Epithelial cell of proximal tubule (primary cell): ENCODE measurements around the gene MITF. TPM values are rescaled to one million over a fixed set of nuclear protein-coding genes. Genes with fewer than 3 reads are reported as not detected.

Experiments used
- DNase-seq: peaks from one replicate; pipeline ENCODE4 v3.0.0-alpha.2; 2011; ENCODE audit warnings: low read depth
- H3K4me3 ChIP-seq: 2 replicates; pipeline ENCODE4 v1.5.1; 2011; ENCODE audit warnings: low read depth, mild to moderate bottlenecking, low read length
- total RNA-seq: library from RNA; depleted of rRNA; stranded (reverse); fragments of >200 nt; gene quantifications from 2 replicates; pipeline ENCODE4 v1.2.3, GENCODE V29; 2015
- TF ChIP-seq, protein P1 (sequence below): conservative IDR thresholded peaks from 2 replicates; pipeline ENCODE4 v1.5.1; 2012; ENCODE audit warnings: low read depth, mild to moderate bottlenecking, low read length

The MITF gene
- total RNA-seq, 1 donor from 2014 or later: 59.7 TPM

DNA sequence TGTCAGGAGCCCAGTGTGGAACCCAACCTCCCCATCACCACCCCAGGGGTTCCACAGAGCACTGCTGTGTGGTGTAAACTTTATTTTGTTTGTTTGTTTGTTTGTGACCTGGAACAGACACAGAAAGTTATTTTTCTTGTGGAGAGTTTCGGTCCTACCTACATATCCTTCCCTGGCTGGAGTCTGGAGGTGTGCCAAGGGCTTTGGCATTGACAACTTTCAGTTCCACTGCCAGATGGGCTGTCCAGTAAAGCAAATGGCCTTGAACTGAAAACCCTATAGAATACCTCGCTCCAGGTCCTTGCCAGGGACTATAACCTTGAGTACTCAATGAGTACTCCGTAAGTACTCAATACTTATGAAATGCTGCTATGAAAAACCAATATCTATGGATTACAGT is 103.5 kb downstream of the MITF start:
- no peak overlapping the region for H3K4me3 ChIP-seq
- TF ChIP-seq, protein P1, sequence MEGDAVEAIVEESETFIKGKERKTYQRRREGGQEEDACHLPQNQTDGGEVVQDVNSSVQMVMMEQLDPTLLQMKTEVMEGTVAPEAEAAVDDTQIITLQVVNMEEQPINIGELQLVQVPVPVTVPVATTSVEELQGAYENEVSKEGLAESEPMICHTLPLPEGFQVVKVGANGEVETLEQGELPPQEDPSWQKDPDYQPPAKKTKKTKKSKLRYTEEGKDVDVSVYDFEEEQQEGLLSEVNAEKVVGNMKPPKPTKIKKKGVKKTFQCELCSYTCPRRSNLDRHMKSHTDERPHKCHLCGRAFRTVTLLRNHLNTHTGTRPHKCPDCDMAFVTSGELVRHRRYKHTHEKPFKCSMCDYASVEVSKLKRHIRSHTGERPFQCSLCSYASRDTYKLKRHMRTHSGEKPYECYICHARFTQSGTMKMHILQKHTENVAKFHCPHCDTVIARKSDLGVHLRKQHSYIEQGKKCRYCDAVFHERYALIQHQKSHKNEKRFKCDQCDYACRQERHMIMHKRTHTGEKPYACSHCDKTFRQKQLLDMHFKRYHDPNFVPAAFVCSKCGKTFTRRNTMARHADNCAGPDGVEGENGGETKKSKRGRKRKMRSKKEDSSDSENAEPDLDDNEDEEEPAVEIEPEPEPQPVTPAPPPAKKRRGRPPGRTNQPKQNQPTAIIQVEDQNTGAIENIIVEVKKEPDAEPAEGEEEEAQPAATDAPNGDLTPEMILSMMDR: no peak
- no peak for DNase-seq

DNA sequence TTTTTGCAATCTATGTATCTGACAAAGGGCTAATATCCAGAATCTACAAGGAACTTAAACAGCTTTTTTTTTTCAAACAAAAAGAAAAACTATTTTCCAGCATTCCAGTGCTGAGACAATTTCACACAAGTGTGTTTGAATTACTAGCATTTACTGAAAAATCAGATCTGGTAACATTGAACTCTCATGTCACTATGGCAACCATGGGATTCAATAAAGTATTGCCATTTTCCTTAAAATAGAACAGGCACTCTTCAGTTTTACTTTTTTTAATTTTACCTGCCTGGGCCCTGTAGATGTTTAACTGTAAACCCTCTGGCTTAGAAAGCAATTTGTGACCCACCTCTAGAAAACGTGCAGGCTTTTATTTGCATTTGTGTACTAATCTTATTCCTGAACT is 105.4 kb downstream of the MITF start:
- no peak for DNase-seq
- no peak overlapping the region for H3K4me3 ChIP-seq
- TF ChIP-seq, protein P1: no peak

DNA sequence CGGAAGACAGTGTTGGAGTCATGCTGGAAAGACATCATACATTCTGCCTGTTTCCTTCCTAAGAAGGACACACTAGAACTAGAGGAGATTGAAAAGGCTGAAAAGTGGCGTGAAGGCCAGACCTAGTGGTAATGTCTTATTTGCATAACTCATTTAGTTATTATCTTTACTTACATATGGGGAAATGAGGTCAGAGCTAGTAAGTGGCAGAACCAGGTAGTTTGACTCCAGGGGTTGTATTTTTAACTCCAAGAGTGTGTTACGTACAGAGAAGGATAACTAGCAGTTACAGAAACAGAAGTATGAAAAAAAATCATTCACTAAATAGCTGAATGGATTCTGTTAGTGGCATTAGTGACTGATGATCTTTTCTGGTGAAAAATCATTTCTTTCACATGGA is 108.0 kb downstream of the MITF start:
- no peak for DNase-seq
- TF ChIP-seq, protein P1: no peak
- H3K4me3 ChIP-seq: no peak overlapping the region

DNA sequence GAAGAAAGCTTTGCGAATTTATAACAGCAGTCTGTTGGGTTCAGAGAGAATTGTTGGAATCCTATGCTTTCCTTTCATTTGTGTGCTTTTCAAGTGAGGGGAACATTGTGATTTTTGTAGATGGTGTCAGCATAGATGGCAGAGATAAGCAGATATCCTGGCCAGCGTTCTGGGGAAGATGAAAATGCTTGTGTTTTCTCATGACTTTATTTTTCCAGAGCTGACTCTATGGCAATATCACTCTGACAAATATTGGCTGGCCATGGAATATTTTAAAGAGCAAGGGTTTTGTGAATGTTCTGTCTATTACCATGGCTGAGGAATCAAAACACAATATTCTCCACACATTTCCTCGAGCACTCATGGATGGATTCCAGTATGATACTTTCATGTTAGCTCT is 108.8 kb downstream of the MITF start:
- no peak overlapping the region for H3K4me3 ChIP-seq
- DNase-seq: no peak
- TF ChIP-seq, protein P1: no peak

DNA sequence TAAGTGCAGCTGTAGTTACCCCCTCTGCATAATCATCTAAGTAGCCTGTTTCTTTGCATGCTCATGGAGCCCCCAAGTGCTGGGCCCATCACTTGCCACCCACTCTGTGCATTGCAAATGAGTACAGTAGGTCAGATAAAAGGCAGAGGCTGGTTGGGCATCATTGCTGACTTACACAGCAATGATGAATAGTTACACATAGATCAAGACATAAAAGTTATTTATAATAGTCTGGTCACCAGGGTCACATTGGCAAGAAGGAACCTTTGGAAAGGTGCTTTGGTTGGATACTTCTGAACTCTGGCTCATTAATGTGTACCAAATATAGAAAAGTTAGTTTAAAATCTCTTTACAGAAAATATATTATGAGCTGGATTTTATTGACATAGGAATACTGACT is 111.6 kb downstream of the MITF start:
- TF ChIP-seq, protein P1: no peak
- DNase-seq: no peak
- H3K4me3 ChIP-seq: no peak overlapping the region

DNA sequence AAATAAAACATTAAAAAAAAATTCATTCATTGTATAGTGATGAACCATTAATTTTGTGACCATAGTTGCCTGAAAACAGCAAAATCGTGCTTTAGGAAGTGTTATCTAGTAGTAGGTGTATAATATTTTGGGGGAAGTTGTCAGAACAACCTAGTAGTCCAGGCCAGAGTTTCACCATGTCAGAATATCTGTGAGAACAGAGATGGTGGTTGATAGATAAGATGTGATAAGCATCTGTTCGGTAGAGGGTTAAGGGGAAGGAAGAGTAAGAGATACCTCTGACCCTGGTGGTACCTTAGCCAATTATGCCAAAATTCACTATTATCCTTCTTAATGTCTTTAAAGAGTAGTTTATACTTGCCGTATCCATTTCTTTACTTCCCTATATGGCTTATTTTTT is 113.8 kb downstream of the MITF start:
- no peak for DNase-seq
- TF ChIP-seq, protein P1: no peak
- no peak overlapping the region for H3K4me3 ChIP-seq

DNA sequence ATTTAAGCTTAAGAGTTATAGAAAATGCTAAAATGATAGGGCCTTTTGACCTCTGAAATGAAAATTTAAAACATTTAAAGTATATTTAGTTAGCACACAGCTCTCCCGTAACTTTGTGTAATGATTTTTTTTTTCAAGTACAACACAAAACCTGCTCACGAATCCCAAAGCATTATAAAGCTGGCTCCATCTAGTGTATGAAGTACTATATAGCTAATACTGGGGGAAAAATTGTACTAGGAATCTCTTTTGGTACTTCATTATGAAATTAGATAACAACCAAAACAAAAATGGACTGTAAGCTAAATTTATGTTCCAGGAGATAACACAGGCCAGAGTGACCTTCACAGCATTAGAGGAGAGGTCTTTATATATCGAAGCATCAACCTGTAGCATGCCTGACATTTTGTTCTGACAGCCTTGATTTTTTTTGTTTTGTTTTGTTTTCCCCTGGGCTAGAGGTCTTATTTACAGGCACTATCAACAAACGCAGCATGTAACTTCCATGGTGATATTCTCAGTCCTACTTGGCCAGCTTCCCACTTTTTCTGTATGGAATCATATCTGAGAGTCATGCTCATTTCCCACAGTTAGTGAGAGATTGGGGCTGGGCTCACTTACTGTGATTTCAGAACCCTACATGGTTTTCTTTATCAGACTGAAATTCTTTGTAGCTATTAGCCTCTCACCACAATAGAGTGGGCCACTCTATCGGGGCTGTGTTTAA is 116.3 kb downstream of the MITF start:
- DNase-seq: no peak
- no peak overlapping the region for H3K4me3 ChIP-seq
- TF ChIP-seq, protein P1: peak; percentile 65
